OCI-LY1 (cell line): ENCODE data around the gene TASOR2.

Source experiments
- H2AFZ ChIP-seq: fragments of 200-600 bp; sonication (generic), shearing (Covaris generic); 2 replicates; pipeline ENCODE4 v1.6.0; 2014; ENCODE audit warnings: antibody characterized with exemption, mild to moderate bottlenecking, low read length
- H3F3A ChIP-seq: fragments of 200-600 bp; sonication (generic), shearing (Covaris generic); 2 replicates; pipeline ENCODE4 v1.6.0; 2014; ENCODE audit warnings: mild to moderate bottlenecking, antibody characterized with exemption, low read length, moderate library complexity; ENCODE audit not compliant: insufficient read depth
- H3K27ac ChIP-seq: fragments of 200-600 bp; sonication (generic); 2 replicates; pipeline ENCODE4 v1.5.1; 2014; ENCODE audit warnings: low read length, mixed run types, mild to moderate bottlenecking, low read depth; ENCODE audit not compliant: poor library complexity, severe bottlenecking
- H3K27me3 ChIP-seq: fragments of 200-600 bp; sonication (generic); 2 replicates; pipeline ENCODE4 v1.6.0; 2014; ENCODE audit warnings: antibody characterized with exemption, mild to moderate bottlenecking, low read length, moderate library complexity; ENCODE audit not compliant: insufficient read depth
- H3K36me3 ChIP-seq: fragments of 200-600 bp; sonication (generic); 2 replicates; pipeline ENCODE4 v1.6.1; 2014; ENCODE audit warnings: mild to moderate bottlenecking, antibody characterized with exemption, low read length, moderate library complexity, mixed read lengths; ENCODE audit not compliant: insufficient read depth
- H3K4me1 ChIP-seq: fragments of 200-600 bp; sonication (generic); 2 replicates; pipeline ENCODE4 v1.5.1; 2014; ENCODE audit warnings: mild to moderate bottlenecking, low read length, moderate library complexity; ENCODE audit not compliant: insufficient read depth, severe bottlenecking
- H3K4me2 ChIP-seq: fragments of 200-600 bp; sonication (generic), shearing (Covaris generic); 2 replicates; pipeline ENCODE4 v1.6.1; 2014; ENCODE audit warnings: low read length
- H3K4me3 ChIP-seq: fragments of 200-600 bp; sonication (generic); 2 replicates; pipeline ENCODE4 v1.5.1; 2014; ENCODE audit warnings: low read length, low read depth, mild to moderate bottlenecking, mixed read lengths; ENCODE audit not compliant: poor library complexity, severe bottlenecking
- H3K79me2 ChIP-seq: fragments of 200-600 bp; shearing (Covaris generic); 2 replicates; pipeline ENCODE4 v1.6.1; 2016; ENCODE audit warnings: mixed run types, low read length, mixed read lengths; ENCODE audit not compliant: insufficient read depth
- H3K9ac ChIP-seq: fragments of 200-600 bp; sonication (generic), shearing (Covaris generic); 2 replicates; pipeline ENCODE4 v1.6.1; 2014; ENCODE audit warnings: mild to moderate bottlenecking, low read length, mixed read lengths
- H3K9me2 ChIP-seq: fragments of 200-600 bp; sonication (generic), shearing (Covaris generic); 2 replicates; pipeline ENCODE4 v1.6.1; 2014; ENCODE audit warnings: low read depth, mild to moderate bottlenecking, low read length, mixed read lengths
- H3K9me3 ChIP-seq: fragments of 200-600 bp; shearing (Covaris generic); 2 replicates; pipeline ENCODE4 v1.6.1; 2014; ENCODE audit warnings: low read length, mixed read lengths
- H4K20me1 ChIP-seq: fragments of 200-600 bp; sonication (generic), shearing (Covaris generic); 2 replicates; pipeline ENCODE4 v1.6.0; 2016; ENCODE audit warnings: mild to moderate bottlenecking, low read length; ENCODE audit not compliant: insufficient read depth
- CTCF ChIP-seq: fragments of 200-600 bp; sonication (generic), shearing (Covaris generic); IDR thresholded peaks from 2 replicates; pipeline ENCODE4 v1.5.1; 2017; ENCODE audit warnings: mild to moderate bottlenecking, antibody characterized with exemption, low read length, moderate library complexity, mixed read lengths
- EZH2 ChIP-seq: fragments of 200-600 bp; sonication (generic), shearing (Covaris generic); IDR thresholded peaks from 2 replicates; pipeline ENCODE4 v1.8.0; 2017; ENCODE audit warnings: borderline replicate concordance, mixed run types, mild to moderate bottlenecking, antibody characterized with exemption, low read length, moderate library complexity, mixed read lengths

The TASOR2 gene

GRCh38 chr10:5648494-5649457 lies 35.9 kb upstream of the TASOR2 start:
- 0 out of 2 replicates have a peak, but pooled peaks cover 7% of the 10 kb centered on the region for H3K27me3 ChIP-seq
- no peaks in the 10 kb centered on the region for H3F3A ChIP-seq
- H3K27ac ChIP-seq = no peak overlapping the region
- no peaks in the 10 kb centered on the region for H3K9me3 ChIP-seq
- no peak overlapping the region for H3K9ac ChIP-seq
- no peak for TF ChIP-seq CTCF
- H3K4me2 ChIP-seq = no peak overlapping the region
- H4K20me1 ChIP-seq = no peaks in the 10 kb centered on the region
- H2AFZ ChIP-seq = no peak overlapping the region
- no peak overlapping the region for H3K4me3 ChIP-seq
- no peaks in the 10 kb centered on the region for H3K79me2 ChIP-seq
- peaks cover 8% of the 10 kb centered on the region for H3K4me1 ChIP-seq
- no peaks in the 10 kb centered on the region for H3K36me3 ChIP-seq
- H3K9me2 ChIP-seq = no peaks in the 10 kb centered on the region

- no peak overlapping the region for H3K4me2 ChIP-seq
- no peak overlapping the region for H3K9ac ChIP-seq
- H4K20me1 ChIP-seq = no peaks in the 10 kb centered on the region
- H3K36me3 ChIP-seq = no peaks in the 10 kb centered on the region
- no peaks in the 10 kb centered on the region for H3K9me2 ChIP-seq
- no peaks in the 10 kb centered on the region for H3F3A ChIP-seq
- no peak overlapping the region for H2AFZ ChIP-seq
- no peaks in the 10 kb centered on the region for H3K9me3 ChIP-seq
- H3K27ac ChIP-seq = no peak overlapping the region
- peaks cover 8% of the 10 kb centered on the region for H3K4me1 ChIP-seq
- TF ChIP-seq CTCF (no peak), EZH2 (no peak)
- H3K79me2 ChIP-seq = no peaks in the 10 kb centered on the region
- no peak overlapping the region for H3K4me3 ChIP-seq
- 0 out of 2 replicates have a peak, but pooled peaks cover 7% of the 10 kb centered on the region for H3K27me3 ChIP-seq
Measured at GRCh38 chr10:5649746-5650145, 34.9 kb upstream of the TASOR2 start.

GRCh38 chr10:5650664-5651387 lies 33.8 kb upstream of the TASOR2 start:
- H4K20me1 ChIP-seq = no peaks in the 10 kb centered on the region
- no peaks in the 10 kb centered on the region for H3K9me3 ChIP-seq
- no peaks in the 10 kb centered on the region for H3K36me3 ChIP-seq
- peaks cover 6% of the 10 kb centered on the region for H3K4me1 ChIP-seq
- H3K9ac ChIP-seq = no peak overlapping the region
- 0 out of 2 replicates have a peak, but pooled peaks cover 7% of the 10 kb centered on the region for H3K27me3 ChIP-seq
- H3K9me2 ChIP-seq = no peaks in the 10 kb centered on the region
- H2AFZ ChIP-seq = no peak overlapping the region
- H3K79me2 ChIP-seq = no peaks in the 10 kb centered on the region
- no peaks in the 10 kb centered on the region for H3F3A ChIP-seq
- TF ChIP-seq EZH2 = no peak
- no peak overlapping the region for H3K4me3 ChIP-seq
- no peak overlapping the region for H3K4me2 ChIP-seq
- H3K27ac ChIP-seq = no peak overlapping the region
